ENCODE data around the gene GRK2. TPM values are rescaled to one million over a fixed set of nuclear protein-coding genes. Genes with fewer than 3 reads are reported as not detected.

Gene GRK2
- total and polyA plus RNA-seq, 3 donors from 2014 or later = 45.6 to 87.6 (median 64.3) TPM

- TF ChIP-seq POLR2A (IDR thresholded peaks at IDR 0.05) (no peak), CTCF (IDR thresholded peaks at IDR 0.05) (no peak)
- H3K27ac ChIP-seq = no peak overlapping the region
- H3K4me1 ChIP-seq = peaks cover 16% of the 10 kb centered on the region
- DNase-seq = no peak
- 93 to 95% methylated on average over 5 to 11 of the region's 11 CpGs for WGBS, 2 donors
- H3K9me3 ChIP-seq = no peaks in the 10 kb centered on the region
- no peaks in the 10 kb centered on the region for H3K36me3 ChIP-seq (ENCODE audit: low read depth, missing control alignments)
- intact Hi-C loops (cut with DNase I; ENCODE audit: low total_unique reads) = no loop called here
- no peak overlapping the region for H3K4me3 ChIP-seq
- no peaks in the 10 kb centered on the region for H3K27me3 ChIP-seq
Observed at GRCh38 chr11:67282876-67283371, 16.7 kb downstream of the GRK2 start.

GRCh38 chr11:67283481-67283963 lies 17.2 kb downstream of the GRK2 start:
- 82 to 85% methylated on average over 9 to 13 of the region's 13 CpGs for WGBS, 2 donors
- Histone ChIP-seq H3K9me3 (no peaks in the 10 kb centered on the region), H3K4me1 (peaks cover 17% of the 10 kb centered on the region), H3K27me3 (no peaks in the 10 kb centered on the region), H3K27ac (no peak overlapping the region), H3K36me3 (ENCODE audit: low read depth, missing control alignments) (no peaks in the 10 kb centered on the region), H3K4me3 (no peak overlapping the region)
- intact Hi-C loops (cut with DNase I; ENCODE audit: low total_unique reads) = no loop called here
- DNase-seq = no peak
- no peak for TF ChIP-seq CTCF (IDR thresholded peaks at IDR 0.05)
- TF ChIP-seq POLR2A (IDR thresholded peaks at IDR 0.05) = no peak

GRCh38 chr11:67284811-67285540 lies 18.7 kb downstream of the GRK2 start:
- 89 to 91% methylated on average over 12 to 45 of the region's 45 CpGs for WGBS, 2 donors
- Histone ChIP-seq H3K36me3 (ENCODE audit: low read depth, missing control alignments) (no peaks in the 10 kb centered on the region), H3K4me1 (peaks cover 17% of the 10 kb centered on the region), H3K4me3 (no peak overlapping the region), H3K9me3 (no peaks in the 10 kb centered on the region), H3K27me3 (no peaks in the 10 kb centered on the region), H3K27ac (no peak overlapping the region)
- intact Hi-C loops (cut with DNase I; ENCODE audit: low total_unique reads) = no loop called here
- no peak for TF ChIP-seq CTCF (IDR thresholded peaks at IDR 0.05)
- no peak for DNase-seq

GRCh38 chr11:67285541-67286498 lies 19.5 kb downstream of the GRK2 start:
- no peak for DNase-seq
- no peaks in the 10 kb centered on the region for H3K9me3 ChIP-seq
- H3K27me3 ChIP-seq = no peaks in the 10 kb centered on the region
- no peak overlapping the region for H3K4me3 ChIP-seq
- no peak overlapping the region for H3K27ac ChIP-seq
- 84 to 90% methylated on average over 27 to 38 of the region's 39 CpGs for WGBS, 2 donors
- intact Hi-C loops (cut with DNase I; ENCODE audit: low total_unique reads) = no loop called here
- peaks cover 22% of the 10 kb centered on the region for H3K4me1 ChIP-seq
- no peaks in the 10 kb centered on the region for H3K36me3 ChIP-seq (ENCODE audit: low read depth, missing control alignments)
- TF ChIP-seq CTCF (IDR thresholded peaks at IDR 0.05) = no peak
- no peak for TF ChIP-seq POLR2A (IDR thresholded peaks at IDR 0.05)

Data from testis (tissue), 3 donors.